Thyroid gland (tissue), 4 donors: ENCODE measurements around the gene CALHM2. TPM values are rescaled to one million over a fixed set of nuclear protein-coding genes. Genes with fewer than 3 reads are reported as not detected.

Experiments
- DNase-seq, 2 donors: peaks; one replicate each; pipeline ENCODE4 v3.0.0-alpha.2; 2019
- H3K27ac ChIP-seq, 3 donors: fragments of 200-600 bp; sonication (generic); 1 replicate in 2 of 3; 2 replicates in 1 of 3; pipeline ENCODE4 v1.5.1; 2016 to 2019; ENCODE audit warnings: mild to moderate bottlenecking in 1 of 3, moderate library complexity in 1 of 3
- H3K27me3 ChIP-seq: fragments of 200-600 bp; sonication (generic); one replicate; pipeline ENCODE4 v1.5.1; 2019
- H3K36me3 ChIP-seq, 2 donors: fragments of 200-600 bp; sonication (generic); one replicate each; pipeline ENCODE4 v1.5.1; 2016 to 2019
- H3K4me1 ChIP-seq, 2 donors: fragments of 200-600 bp; sonication (generic); one replicate each; pipeline ENCODE4 v1.5.1; 2017 to 2019
- H3K4me3 ChIP-seq, 3 donors: fragments of 200-600 bp; sonication (generic); replicated peaks in 1 of 3; 1 replicate in 2 of 3; 2 replicates in 1 of 3; pipeline ENCODE4 v1.5.1; 2016; ENCODE audit warnings: mild to moderate bottlenecking in 1 of 3
- H3K9me3 ChIP-seq: fragments of 200-600 bp; sonication (generic); one replicate; pipeline ENCODE4 v1.5.1; 2017
- POLR2A ChIP-seq, 2 donors: fragments of 450-650 bp; IDR thresholded peaks; one replicate each; pipeline ENCODE4 v1.6.1; 2017; ENCODE audit warnings: antibody characterized with exemption in 2 of 2, mild to moderate bottlenecking in 2 of 2, moderate library complexity in 1 of 2
- WGBS, 2 donors: methylation state at CpG; one replicate each; pipeline ENCODE4 v1.1.5; 2017; 5-methylcytosine and 5-hydroxymethylcytosine counted together
- intact Hi-C: fragments of 100-400 bp; cut with DNase I; formaldehyde crosslinking; loops from one replicate; pipeline ENCODE4 v1.15.1; 2023
- total RNA-seq, 4 donors: library from RNA; depleted of rRNA; stranded (reverse); fragments of >200 nt; gene quantifications; one replicate each; pipeline ENCODE4 v1.2.3, GENCODE V29; 2016
- TF ChIP-seq, protein P1 (sequence below), 6 experiments: fragments of 200-600 bp in 3 of 6; fragments of 450-650 bp in 3 of 6; sonication (generic) in 3 of 6; IDR thresholded peaks; one replicate each; pipeline ENCODE4 v1.5.1; 2016 to 2019; ENCODE audit warnings: antibody characterized with exemption in 6 of 6, mild to moderate bottlenecking in 2 of 6, inconsistent platforms in 1 of 6, moderate library complexity in 1 of 6

Gene CALHM2
- total RNA-seq, 4 donors from 2014 or later: 16.0 to 47.3 (median 32.8) TPM

DNA sequence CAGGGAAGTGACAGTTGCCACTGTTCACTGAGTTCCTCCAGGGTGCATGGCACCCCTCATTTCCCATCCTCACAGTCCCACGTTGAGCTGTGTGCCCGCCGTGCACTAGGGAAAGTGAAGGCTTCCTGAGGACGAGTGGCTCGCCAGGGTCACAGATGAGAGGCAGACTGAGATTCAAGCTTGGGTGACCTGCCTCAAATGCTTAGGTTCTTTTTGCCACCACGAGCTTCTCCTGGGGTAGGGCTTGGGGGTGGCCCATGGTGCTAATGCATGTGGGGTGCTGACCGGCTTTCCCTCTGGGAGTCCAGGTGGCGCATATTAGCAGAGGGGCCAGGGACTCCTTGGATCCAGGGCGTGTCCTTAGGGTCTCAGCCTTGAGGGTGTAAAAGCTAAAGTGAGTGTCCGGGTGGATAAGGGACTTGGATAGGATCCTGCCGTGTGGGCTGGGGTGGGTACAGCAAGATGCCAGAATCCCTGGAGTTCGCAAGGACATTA lies 1.9 kb downstream of the CALHM2 start:
- Histone ChIP-seq H3K27ac (peak overlapping the region; percentile 64 to 85 (median 81)), H3K4me1 (peaks cover 10 to 33% of the 10 kb centered on the region in 2 donors), H3K4me3 (no peak overlapping the region), H3K9me3 (no peaks in the 10 kb centered on the region), H3K36me3 (peaks cover 19 to 25% of the 10 kb centered on the region in 2 donors), H3K27me3 (no peaks in the 10 kb centered on the region)
- TF ChIP-seq POLR2A (IDR thresholded peaks at IDR 0.05): no peak
- TF ChIP-seq, protein P1, sequence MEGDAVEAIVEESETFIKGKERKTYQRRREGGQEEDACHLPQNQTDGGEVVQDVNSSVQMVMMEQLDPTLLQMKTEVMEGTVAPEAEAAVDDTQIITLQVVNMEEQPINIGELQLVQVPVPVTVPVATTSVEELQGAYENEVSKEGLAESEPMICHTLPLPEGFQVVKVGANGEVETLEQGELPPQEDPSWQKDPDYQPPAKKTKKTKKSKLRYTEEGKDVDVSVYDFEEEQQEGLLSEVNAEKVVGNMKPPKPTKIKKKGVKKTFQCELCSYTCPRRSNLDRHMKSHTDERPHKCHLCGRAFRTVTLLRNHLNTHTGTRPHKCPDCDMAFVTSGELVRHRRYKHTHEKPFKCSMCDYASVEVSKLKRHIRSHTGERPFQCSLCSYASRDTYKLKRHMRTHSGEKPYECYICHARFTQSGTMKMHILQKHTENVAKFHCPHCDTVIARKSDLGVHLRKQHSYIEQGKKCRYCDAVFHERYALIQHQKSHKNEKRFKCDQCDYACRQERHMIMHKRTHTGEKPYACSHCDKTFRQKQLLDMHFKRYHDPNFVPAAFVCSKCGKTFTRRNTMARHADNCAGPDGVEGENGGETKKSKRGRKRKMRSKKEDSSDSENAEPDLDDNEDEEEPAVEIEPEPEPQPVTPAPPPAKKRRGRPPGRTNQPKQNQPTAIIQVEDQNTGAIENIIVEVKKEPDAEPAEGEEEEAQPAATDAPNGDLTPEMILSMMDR (IDR thresholded peaks at IDR 0.05): no peak
- DNase-seq: no peak
- 82 to 86% methylated on average over 12 of the region's 12 CpGs for WGBS, 2 donors
- intact Hi-C loops: no loop called here

DNA sequence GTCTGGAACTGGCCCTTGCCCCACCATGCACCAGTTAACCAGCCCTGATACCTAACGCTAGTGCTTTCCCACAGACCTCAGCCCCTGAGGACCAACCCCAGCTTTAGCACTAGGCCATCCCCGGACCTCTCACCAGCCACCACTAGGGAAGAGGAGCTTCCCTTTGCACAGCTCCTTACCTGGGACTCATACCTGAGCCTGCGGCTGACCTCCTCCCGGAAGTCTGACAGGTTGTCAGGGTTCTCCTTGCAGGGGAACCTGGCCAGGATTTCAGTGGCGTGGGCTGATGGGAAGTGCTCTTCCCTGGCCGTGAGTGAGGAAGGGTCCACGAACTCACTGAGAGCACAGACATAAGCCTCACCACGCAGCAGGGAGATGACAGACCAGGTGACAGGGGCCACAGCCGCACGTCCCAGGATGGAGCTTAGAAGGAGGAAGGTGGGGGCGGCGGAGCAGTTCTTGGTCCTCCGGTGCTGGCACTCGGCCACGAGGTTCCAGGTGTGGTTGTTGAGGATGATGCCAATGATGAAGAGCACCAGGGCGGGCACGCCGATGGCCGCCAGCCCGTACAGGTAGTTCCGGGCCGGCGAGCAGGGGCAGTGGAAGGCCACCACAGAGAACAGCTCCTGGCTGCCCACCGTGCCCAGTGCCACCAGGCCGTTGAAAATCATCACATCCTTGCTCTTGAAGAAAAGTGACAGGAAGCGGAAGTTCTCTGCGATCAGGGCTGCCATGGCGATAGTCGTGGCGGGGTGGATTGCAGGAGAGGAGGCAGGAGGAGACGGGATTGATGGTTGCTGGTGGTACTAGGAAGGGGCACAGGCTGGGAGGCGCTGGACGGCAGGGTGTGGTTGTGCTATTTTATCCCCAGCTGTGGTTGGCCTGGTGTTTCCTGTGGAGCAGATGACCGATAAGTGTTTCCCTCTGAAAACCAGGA lies 2.7 kb downstream of the CALHM2 start:
- TF ChIP-seq, protein P1 (IDR thresholded peaks at IDR 0.05): no peak
- no peak for TF ChIP-seq POLR2A (IDR thresholded peaks at IDR 0.05)
- H3K36me3 ChIP-seq: peaks cover 23 to 25% of the 10 kb centered on the region in 2 donors
- H3K4me3 ChIP-seq: no peak overlapping the region
- H3K27me3 ChIP-seq: no peaks in the 10 kb centered on the region
- no peaks in the 10 kb centered on the region for H3K9me3 ChIP-seq
- intact Hi-C loops: no loop called here
- DNase-seq: no peak
- peak overlapping the region in 2 of 3 donors; percentile 64 to 81 for H3K27ac ChIP-seq
- 81 to 85% methylated on average over 28 to 34 of the region's 34 CpGs for WGBS, 2 donors
- H3K4me1 ChIP-seq: peaks cover 10 to 40% of the 10 kb centered on the region in 2 donors

DNA sequence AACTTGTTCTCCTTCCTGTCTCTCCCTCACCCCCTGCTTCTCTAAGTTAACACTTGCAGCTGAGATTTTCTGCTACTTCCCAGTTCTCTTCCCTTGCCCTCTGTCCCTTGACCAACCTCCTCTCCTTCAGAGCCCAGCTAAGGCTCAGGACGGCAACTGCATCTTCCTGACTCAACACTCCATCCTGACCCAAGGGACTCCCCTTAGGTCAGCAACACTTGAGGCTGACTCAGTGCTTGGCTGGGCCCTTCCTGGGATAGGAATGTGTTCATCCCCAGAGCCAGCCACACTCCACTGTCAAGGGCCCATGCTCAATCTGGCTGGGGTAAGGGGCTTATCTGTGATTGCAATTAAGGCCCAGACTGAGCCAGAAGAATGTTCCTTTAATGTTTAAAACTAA lies 3.4 kb downstream of the CALHM2 start:
- H3K36me3 ChIP-seq: peaks cover 29 to 31% of the 10 kb centered on the region in 2 donors
- H3K4me1 ChIP-seq: peaks cover 10 to 47% of the 10 kb centered on the region in 2 donors
- H3K4me3 ChIP-seq: no peak overlapping the region
- 67 to 83% methylated on average over 1 of the region's 1 CpG for WGBS, 2 donors
- TF ChIP-seq, protein P1 (IDR thresholded peaks at IDR 0.05): no peak
- no peak for TF ChIP-seq POLR2A (IDR thresholded peaks at IDR 0.05)
- peak overlapping the region in 2 of 3 donors; percentile 61 to 81 for H3K27ac ChIP-seq
- DNase-seq: no peak
- intact Hi-C loops: no loop called here
- H3K27me3 ChIP-seq: no peaks in the 10 kb centered on the region
- no peaks in the 10 kb centered on the region for H3K9me3 ChIP-seq

DNA sequence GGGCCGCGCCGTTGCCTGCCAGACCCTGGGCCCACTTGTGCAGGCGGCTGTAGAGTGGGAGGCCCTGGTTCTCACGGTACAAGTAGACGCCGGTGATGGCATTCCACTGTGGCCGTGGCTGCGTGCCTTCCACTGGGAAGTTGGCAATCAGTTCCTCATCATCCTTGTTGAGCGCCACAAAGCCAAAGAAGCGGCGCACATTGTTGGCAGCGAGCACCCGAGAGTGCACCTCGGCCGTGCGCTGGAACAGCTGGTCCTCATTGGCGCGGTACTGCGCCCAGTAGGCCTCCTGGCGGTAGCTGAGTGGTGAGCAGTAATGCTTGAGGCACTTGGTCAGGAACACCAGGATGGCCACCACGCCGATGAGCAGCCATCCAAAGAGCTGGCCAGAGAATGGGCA lies 5.0 kb downstream of the CALHM2 start:
- H3K36me3 ChIP-seq: peaks cover 43 to 47% of the 10 kb centered on the region in 2 donors
- peaks cover 6 to 40% of the 10 kb centered on the region in 2 donors for H3K4me1 ChIP-seq
- no peak overlapping the region for H3K4me3 ChIP-seq
- H3K9me3 ChIP-seq: no peaks in the 10 kb centered on the region
- TF ChIP-seq, protein P1 (IDR thresholded peaks at IDR 0.05): no peak
- TF ChIP-seq POLR2A (IDR thresholded peaks at IDR 0.05): no peak
- intact Hi-C loops: no loop called here
- 94 to 96% methylated on average over 17 to 19 of the region's 23 CpGs for WGBS, 2 donors
- H3K27me3 ChIP-seq: no peaks in the 10 kb centered on the region
- H3K27ac ChIP-seq: peak overlapping the region in 2 of 3 donors; percentile 56 to 62
- DNase-seq: no peak
